HEK293T (cell line): Measurements from ENCODE around the gene DPP8.

Experiments used
- BHLHE40 ChIP-seq: fragments of 450-650 bp; IDR thresholded peaks from 2 replicates; pipeline ENCODE4 v1.6.1; 2016; ENCODE audit warnings: mild to moderate bottlenecking, moderate library complexity, borderline replicate concordance
- FOXA1 ChIP-seq: fragments of 450-650 bp; IDR thresholded peaks from 2 replicates; pipeline ENCODE4 v1.6.1; 2016; ENCODE audit warnings: mild to moderate bottlenecking
- FOXK2 ChIP-seq: fragments of 450-650 bp; IDR thresholded peaks from 2 replicates; pipeline ENCODE4 v1.6.1; 2016; ENCODE audit warnings: mild to moderate bottlenecking
- FOXM1 ChIP-seq: fragments of 450-650 bp; IDR thresholded peaks from 2 replicates; pipeline ENCODE4 v1.6.1; 2017; ENCODE audit warnings: mild to moderate bottlenecking, borderline replicate concordance
- HDGF ChIP-seq: fragments of 450-650 bp; IDR thresholded peaks from 2 replicates; pipeline ENCODE4 v1.6.1; 2017; ENCODE audit warnings: antibody characterized with exemption, borderline replicate concordance
- L3MBTL2 ChIP-seq: fragments of 450-650 bp; conservative IDR thresholded peaks from 2 replicates; pipeline ENCODE4 v1.6.1; 2016; ENCODE audit warnings: mild to moderate bottlenecking
- LEF1 ChIP-seq: fragments of 450-650 bp; IDR thresholded peaks from 2 replicates; pipeline ENCODE4 v1.6.1; 2017; ENCODE audit warnings: mild to moderate bottlenecking, borderline replicate concordance
- NFRKB ChIP-seq: fragments of 450-650 bp; IDR thresholded peaks from 2 replicates; pipeline ENCODE4 v1.6.1; 2016; ENCODE audit warnings: mild to moderate bottlenecking, moderate library complexity
- SP1 ChIP-seq: fragments of 450-650 bp; IDR thresholded peaks from 2 replicates; pipeline ENCODE4 v1.6.1; 2017
- SUZ12 ChIP-seq: fragments of 450-650 bp; IDR thresholded peaks from 2 replicates; pipeline ENCODE4 v1.6.1; 2016; ENCODE audit warnings: mild to moderate bottlenecking
- TARDBP ChIP-seq: fragments of 450-650 bp; IDR thresholded peaks from 2 replicates; pipeline ENCODE4 v1.6.1; 2016

DNA sequence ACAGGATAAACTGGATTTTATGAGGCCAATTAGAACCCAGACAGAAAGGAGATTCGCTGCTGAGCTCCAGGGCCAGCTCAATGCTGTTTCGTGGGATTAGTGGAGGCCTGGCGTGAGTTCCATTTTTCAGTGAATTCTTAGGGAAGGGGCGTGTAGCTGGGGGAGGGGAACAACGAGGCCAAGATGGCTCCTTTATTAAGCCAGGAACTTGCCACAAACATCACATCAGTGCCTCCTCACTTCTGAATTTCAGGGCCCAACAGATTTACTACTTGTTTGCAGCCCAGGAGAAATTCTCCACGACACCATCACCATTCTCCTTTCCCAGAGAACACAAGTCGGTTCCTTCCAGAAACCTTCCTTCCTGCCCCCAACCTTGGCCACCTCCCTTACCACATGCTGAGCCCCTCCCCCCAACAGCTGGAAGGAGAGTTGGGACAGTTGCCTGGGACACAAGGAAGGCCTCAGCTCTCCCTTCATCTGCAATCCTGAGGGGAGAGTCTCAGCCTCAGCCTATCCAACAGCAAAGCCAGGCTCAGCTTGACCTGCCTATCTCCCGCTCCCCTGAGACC is 100.6 kb downstream of the DPP8 start:
- TF ChIP-seq LEF1 (no peak), SP1 (no peak), L3MBTL2 (no peak), FOXA1 (no peak), TARDBP (no peak), BHLHE40 (no peak), NFRKB (no peak), HDGF (no peak), FOXK2 (no peak), SUZ12 (no peak), FOXM1 (no peak)
